Left lung (tissue), 10 donors: ENCODE results near the gene MUC13. TPM values are rescaled to one million over a fixed set of nuclear protein-coding genes. Genes with fewer than 3 reads are reported as not detected.

Source experiments
- ATAC-seq: fragments of 200-7000 bp; cut with Tn5 transposase; one replicate; pipeline ENCODE4 v1.9.1; 2020; ENCODE audit warnings: moderate library complexity
- DNase-seq, 4 donors: peaks; one replicate each; pipeline ENCODE4 v3.0.0-alpha.2; 2013 to 2020
- H3K27ac ChIP-seq, 2 donors: fragments of 200-600 bp; sonication (generic) in 1 of 2; one replicate each; pipeline versions ENCODE4 v1.5.0 to v1.8.0; 2020 to 2021
- H3K27me3 ChIP-seq, 2 donors: fragments of 200-600 bp; sonication (generic) in 1 of 2; one replicate each; pipeline versions ENCODE4 v1.5.0 to v1.8.0; 2020 to 2021
- H3K36me3 ChIP-seq, 2 donors: fragments of 200-600 bp; sonication (generic) in 1 of 2; one replicate each; pipeline versions ENCODE4 v1.5.0 to v1.8.0; 2020 to 2021
- H3K4me1 ChIP-seq, 2 donors: fragments of 200-600 bp; one replicate each; pipeline ENCODE4 v1.8.0; 2021
- H3K4me3 ChIP-seq, 2 donors: fragments of 200-600 bp; sonication (generic) in 1 of 2; one replicate each; pipeline versions ENCODE4 v1.5.0 to v1.8.0; 2020 to 2021; ENCODE audit warnings: mild to moderate bottlenecking in 1 of 2
- H3K9me3 ChIP-seq, 2 donors: fragments of 200-600 bp; sonication (generic) in 1 of 2; one replicate each; pipeline versions ENCODE4 v1.5.0 to v1.8.0; 2020 to 2021
- intact Hi-C, 2 donors: fragments of 100-400 bp; cut with DNase I; formaldehyde crosslinking; loops; one replicate each; pipeline versions ENCODE4 v1.11.2 to v1.14.2; 2022
- polyA plus RNA-seq, 6 donors: library from polyadenylated mRNA; unstranded; fragments of 120-200 nt; gene quantifications; one replicate each; pipeline ENCODE4 v1.2.1, GENCODE V29; 2013; ENCODE audit not compliant: insufficient read length in 6 of 6
- total RNA-seq, 2 donors: library from RNA; stranded (reverse); fragmentation: NEBNext Ultra II Directional; extraction: Animal tissue kit (Norgen Biotek cat#: 25700); gene quantifications; one replicate each; pipeline ENCODE4 v1.2.1, GENCODE V29; 2021
- TF ChIP-seq, protein P1 (sequence below), 2 donors: fragments of 200-600 bp; sonication (generic) in 1 of 2; IDR thresholded peaks; one replicate each; pipeline versions ENCODE4 v1.5.0 to v1.8.0; 2021; ENCODE audit warnings: antibody characterized with exemption in 2 of 2
- donor health status: DM: no; HTN: yes; CAD: no.
- donor health status: DM: no; HTN: no; CAD: no.

MUC13 gene
- total and polyA plus RNA-seq, 8 donors: 0.50 TPM; not detected in 7

- Histone ChIP-seq H3K4me1 (no peaks in the 10 kb centered on the region), H3K4me3 (no peak overlapping the region), H3K9me3 (no peaks in the 10 kb centered on the region), H3K36me3 (no peaks in the 10 kb centered on the region), H3K27me3 (no peaks in the 10 kb centered on the region), H3K27ac (no peak overlapping the region)
- TF ChIP-seq, protein P1, sequence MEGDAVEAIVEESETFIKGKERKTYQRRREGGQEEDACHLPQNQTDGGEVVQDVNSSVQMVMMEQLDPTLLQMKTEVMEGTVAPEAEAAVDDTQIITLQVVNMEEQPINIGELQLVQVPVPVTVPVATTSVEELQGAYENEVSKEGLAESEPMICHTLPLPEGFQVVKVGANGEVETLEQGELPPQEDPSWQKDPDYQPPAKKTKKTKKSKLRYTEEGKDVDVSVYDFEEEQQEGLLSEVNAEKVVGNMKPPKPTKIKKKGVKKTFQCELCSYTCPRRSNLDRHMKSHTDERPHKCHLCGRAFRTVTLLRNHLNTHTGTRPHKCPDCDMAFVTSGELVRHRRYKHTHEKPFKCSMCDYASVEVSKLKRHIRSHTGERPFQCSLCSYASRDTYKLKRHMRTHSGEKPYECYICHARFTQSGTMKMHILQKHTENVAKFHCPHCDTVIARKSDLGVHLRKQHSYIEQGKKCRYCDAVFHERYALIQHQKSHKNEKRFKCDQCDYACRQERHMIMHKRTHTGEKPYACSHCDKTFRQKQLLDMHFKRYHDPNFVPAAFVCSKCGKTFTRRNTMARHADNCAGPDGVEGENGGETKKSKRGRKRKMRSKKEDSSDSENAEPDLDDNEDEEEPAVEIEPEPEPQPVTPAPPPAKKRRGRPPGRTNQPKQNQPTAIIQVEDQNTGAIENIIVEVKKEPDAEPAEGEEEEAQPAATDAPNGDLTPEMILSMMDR (IDR thresholded peaks at IDR 0.05): no peak
- intact Hi-C loops: no loop called here
- peak in 1 of 4 donors; percentile 25 for DNase-seq
- no peak for ATAC-seq
These were observed 17.8 kb upstream of the MUC13 start for GRCh38 chr3:124952282-124952855.

- H3K4me1 ChIP-seq: no peaks in the 10 kb centered on the region
- H3K27ac ChIP-seq: no peak overlapping the region
These were observed 17.1 kb upstream of the MUC13 start for GRCh38 chr3:124951511-124952281.

DNA sequence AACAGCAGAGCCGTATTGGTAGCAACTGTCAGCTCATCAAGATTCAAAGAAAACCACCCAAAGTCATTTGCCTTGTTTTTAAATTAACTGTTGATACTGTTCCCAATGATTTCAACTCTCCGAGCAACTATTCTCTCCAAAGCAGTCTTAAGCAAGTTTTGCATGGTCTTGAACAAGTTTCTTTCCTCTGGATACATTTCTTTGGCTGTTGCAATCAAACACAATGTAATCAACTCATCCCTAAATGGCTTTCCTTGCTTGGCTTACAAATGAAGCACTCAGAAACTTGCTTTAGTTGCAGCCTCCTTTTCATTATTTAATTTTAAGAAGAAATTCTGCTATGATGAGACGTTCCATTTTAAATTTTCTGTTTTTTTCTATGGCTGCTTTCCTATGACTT is 15.5 kb upstream of the MUC13 start:
- Histone ChIP-seq H3K4me1 (no peaks in the 10 kb centered on the region), H3K9me3 (no peaks in the 10 kb centered on the region), H3K36me3 (no peaks in the 10 kb centered on the region), H3K27ac (no peak overlapping the region), H3K4me3 (no peak overlapping the region), H3K27me3 (no peaks in the 10 kb centered on the region)
- intact Hi-C loops: no loop called here
- no peak for DNase-seq
- ATAC-seq: no peak
- TF ChIP-seq, protein P1 (IDR thresholded peaks at IDR 0.05): no peak

More at GRCh38 chr3:124951511-124952281, 17.1 kb upstream of the MUC13 start:
- no peaks in the 10 kb centered on the region for H3K36me3 ChIP-seq
- no peaks in the 10 kb centered on the region for H3K27me3 ChIP-seq
- no peaks in the 10 kb centered on the region for H3K9me3 ChIP-seq
- intact Hi-C loops: no loop called here
- H3K4me3 ChIP-seq: no peak overlapping the region
- DNase-seq: no peak
- ATAC-seq: no peak
- TF ChIP-seq, protein P1 (IDR thresholded peaks at IDR 0.05): no peak

- no peak overlapping the region for H3K27ac ChIP-seq
- no peaks in the 10 kb centered on the region for H3K36me3 ChIP-seq
- no peaks in the 10 kb centered on the region for H3K4me1 ChIP-seq
- H3K27me3 ChIP-seq: no peaks in the 10 kb centered on the region
- ATAC-seq (no peak), DNase-seq (no peak)
- no peaks in the 10 kb centered on the region for H3K9me3 ChIP-seq
- TF ChIP-seq, protein P1 (IDR thresholded peaks at IDR 0.05): no peak
- intact Hi-C loops: no loop called here
- no peak overlapping the region for H3K4me3 ChIP-seq
These were observed 8.1 kb upstream of the MUC13 start for GRCh38 chr3:124942613-124943012.

- no peak for ATAC-seq
- intact Hi-C loops: no loop called here
These were observed 7.2 kb upstream of the MUC13 start for GRCh38 chr3:124941771-124942170.

More at GRCh38 chr3:124941771-124942170, 7.2 kb upstream of the MUC13 start:
- no peak overlapping the region for H3K4me3 ChIP-seq
- no peaks in the 10 kb centered on the region for H3K36me3 ChIP-seq
- H3K4me1 ChIP-seq: no peaks in the 10 kb centered on the region
- no peak for DNase-seq
- TF ChIP-seq, protein P1 (IDR thresholded peaks at IDR 0.05): no peak
- no peak overlapping the region for H3K27ac ChIP-seq
- H3K27me3 ChIP-seq: no peaks in the 10 kb centered on the region
- no peaks in the 10 kb centered on the region for H3K9me3 ChIP-seq
